ENCODE results near the gene NHERF2. TPM values are rescaled to one million over a fixed set of nuclear protein-coding genes. Genes with fewer than 3 reads are reported as not detected.

The NHERF2 gene
- total and polyA plus RNA-seq, 2 donors, result 25.9 to 111 TPM

- H3K4me1 ChIP-seq (ENCODE audit: insufficient read depth), result no peaks in the 10 kb centered on the region
- 92% methylated on average over 29 of the region's 29 CpGs for WGBS
- no peak overlapping the region for H3K27ac ChIP-seq (ENCODE audit: low read depth)
- peaks cover 2% of the 10 kb centered on the region for H3K36me3 ChIP-seq (ENCODE audit: insufficient read depth)
- H3K4me3 ChIP-seq (ENCODE audit: low read depth, low read length), result no peak overlapping the region
- DNase-seq (ENCODE audit: extremely low spot score), result no peak
These were observed 44.1 kb downstream of the NHERF2 start for GRCh38 chr16:2070576-2071453.

GRCh38 chr16:2071454-2072202, 44.9 kb downstream of the NHERF2 start:
- 77% methylated on average over 34 of the region's 34 CpGs for WGBS
- no peaks in the 10 kb centered on the region for H3K4me1 ChIP-seq (ENCODE audit: insufficient read depth)
- H3K27ac ChIP-seq (ENCODE audit: low read depth), result no peak overlapping the region
- no peak overlapping the region for H3K4me3 ChIP-seq (ENCODE audit: low read depth, low read length)
- H3K36me3 ChIP-seq (ENCODE audit: insufficient read depth), result peaks cover 2% of the 10 kb centered on the region
- no peak for DNase-seq (ENCODE audit: extremely low spot score)

DNA sequence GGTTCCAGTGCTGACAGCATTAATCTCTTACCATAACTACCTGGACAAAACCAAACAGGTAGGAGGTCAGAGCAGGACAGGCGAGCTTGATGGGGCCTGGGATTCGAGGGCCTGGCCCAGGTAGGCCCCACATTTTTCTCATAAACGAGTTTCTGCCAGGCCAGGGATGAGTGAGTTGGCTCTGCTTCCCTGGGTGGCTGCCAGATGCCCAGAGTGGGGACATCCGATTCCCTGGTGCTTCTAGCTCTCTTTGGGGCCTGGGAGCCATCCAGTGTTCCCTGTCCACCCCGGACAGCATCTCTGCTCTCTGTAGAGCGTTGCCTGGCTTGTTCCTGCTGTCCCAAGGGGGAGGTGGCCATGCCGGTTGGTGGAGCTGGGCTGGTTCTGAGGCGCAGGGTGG, 46.2 kb downstream of the NHERF2 start:
- H3K27ac ChIP-seq (ENCODE audit: low read depth), result no peak overlapping the region
- no peak overlapping the region for H3K4me3 ChIP-seq (ENCODE audit: low read depth, low read length)
- DNase-seq (ENCODE audit: extremely low spot score), result no peak
- WGBS, result 87% methylated on average over 8 of the region's 8 CpGs
- no peaks in the 10 kb centered on the region for H3K4me1 ChIP-seq (ENCODE audit: insufficient read depth)
- H3K36me3 ChIP-seq (ENCODE audit: insufficient read depth), result peaks cover 2% of the 10 kb centered on the region

- no peak overlapping the region for H3K4me3 ChIP-seq (ENCODE audit: low read depth, low read length)
- DNase-seq (ENCODE audit: extremely low spot score), result no peak
- 94% methylated on average over 20 of the region's 20 CpGs for WGBS
- H3K36me3 ChIP-seq (ENCODE audit: insufficient read depth), result peaks cover 2% of the 10 kb centered on the region
- no peak overlapping the region for H3K27ac ChIP-seq (ENCODE audit: low read depth)
- no peaks in the 10 kb centered on the region for H3K4me1 ChIP-seq (ENCODE audit: insufficient read depth)
These were observed 47.4 kb downstream of the NHERF2 start for GRCh38 chr16:2074071-2074470.

GRCh38 chr16:2075631-2076030, 48.9 kb downstream of the NHERF2 start:
- H3K36me3 ChIP-seq (ENCODE audit: insufficient read depth), result peaks cover 4% of the 10 kb centered on the region
- 94% methylated on average over 24 of the region's 24 CpGs for WGBS
- DNase-seq (ENCODE audit: extremely low spot score), result no peak
- no peak overlapping the region for H3K27ac ChIP-seq (ENCODE audit: low read depth)
- H3K4me3 ChIP-seq (ENCODE audit: low read depth, low read length), result no peak overlapping the region
- H3K4me1 ChIP-seq (ENCODE audit: insufficient read depth), result no peaks in the 10 kb centered on the region

DNA sequence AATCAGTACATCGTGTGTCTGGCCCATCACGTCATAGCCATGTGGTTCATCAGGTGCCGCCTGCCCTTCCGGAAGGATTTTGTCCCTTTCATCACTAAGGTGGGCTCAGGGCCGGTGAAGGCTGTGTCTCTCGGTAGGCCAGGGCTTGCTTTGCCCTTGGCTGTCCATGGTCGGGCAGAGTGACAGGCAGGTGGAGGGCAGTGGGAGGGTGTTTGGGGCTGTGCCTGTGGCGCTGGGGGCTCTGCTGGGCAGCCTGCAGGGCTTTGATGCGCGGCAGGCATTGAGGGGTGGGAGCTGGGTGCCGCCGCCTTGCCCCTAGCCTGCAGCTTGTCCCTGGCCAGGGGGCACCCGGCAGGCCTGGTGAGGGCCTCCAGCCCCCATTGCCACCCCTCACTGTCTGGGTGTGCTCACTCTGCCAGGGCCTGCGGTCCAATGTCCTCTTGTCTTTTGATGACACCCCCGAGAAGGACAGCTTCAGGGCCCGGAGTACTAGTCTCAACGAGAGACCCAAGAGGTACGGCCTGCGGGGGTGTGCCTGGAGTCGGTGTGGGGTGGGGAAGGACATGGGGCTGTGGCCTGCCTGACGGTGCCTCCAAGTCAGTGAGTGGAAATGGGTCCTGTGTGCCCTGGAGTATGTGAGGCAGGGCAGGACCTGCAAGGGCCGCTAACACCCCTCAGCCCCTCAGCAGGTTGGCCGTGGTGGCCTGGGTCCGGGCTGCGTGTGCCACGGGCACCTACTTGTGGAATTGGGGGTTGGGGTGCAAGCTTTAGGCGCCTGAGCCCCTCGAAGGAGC, 49.6 kb downstream of the NHERF2 start:
- peaks cover 4% of the 10 kb centered on the region for H3K36me3 ChIP-seq (ENCODE audit: insufficient read depth)
- no peak overlapping the region for H3K4me3 ChIP-seq (ENCODE audit: low read depth, low read length)
- 94% methylated on average over 28 of the region's 28 CpGs for WGBS
- no peak overlapping the region for H3K27ac ChIP-seq (ENCODE audit: low read depth)
- H3K4me1 ChIP-seq (ENCODE audit: insufficient read depth), result no peaks in the 10 kb centered on the region
- DNase-seq (ENCODE audit: extremely low spot score), result no peak

DNA sequence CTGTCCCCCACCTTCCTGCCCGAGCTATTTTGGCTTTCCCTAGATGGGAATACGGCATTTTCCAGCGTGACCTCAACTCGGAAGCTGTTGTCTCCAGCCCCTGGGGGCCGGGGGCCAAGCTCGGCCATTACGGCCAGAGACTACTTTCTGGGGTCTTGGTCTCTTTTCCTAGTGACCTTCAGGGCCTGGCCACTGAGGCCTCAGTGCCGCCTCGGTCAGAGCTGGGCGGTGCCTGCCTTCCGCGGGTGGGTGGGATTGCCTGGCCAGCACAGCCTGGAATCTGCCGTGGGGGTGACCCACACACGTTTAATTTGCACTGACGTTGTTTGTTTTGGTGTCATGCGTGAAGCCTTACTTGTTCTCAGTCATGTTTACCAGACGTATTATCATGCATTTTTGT, 50.3 kb downstream of the NHERF2 start:
- Histone ChIP-seq H3K4me3 (ENCODE audit: low read depth, low read length) (no peak overlapping the region), H3K36me3 (ENCODE audit: insufficient read depth) (peaks cover 4% of the 10 kb centered on the region)
- WGBS, result 89% methylated on average over 17 of the region's 17 CpGs

GRCh38 chr16:2077696-2078095, 51.0 kb downstream of the NHERF2 start:
- Histone ChIP-seq H3K27ac (ENCODE audit: low read depth) (no peak overlapping the region), H3K4me1 (ENCODE audit: insufficient read depth) (no peaks in the 10 kb centered on the region), H3K4me3 (ENCODE audit: low read depth, low read length) (no peak overlapping the region), H3K36me3 (ENCODE audit: insufficient read depth) (peaks cover 4% of the 10 kb centered on the region)
- no peak for DNase-seq (ENCODE audit: extremely low spot score)
- 93% methylated on average over 21 of the region's 21 CpGs for WGBS

More for the DNA sequence above, 50.3 kb downstream of the NHERF2 start:
- no peak for DNase-seq (ENCODE audit: extremely low spot score)
- Histone ChIP-seq H3K27ac (ENCODE audit: low read depth) (no peak overlapping the region), H3K4me1 (ENCODE audit: insufficient read depth) (no peaks in the 10 kb centered on the region)

GRCh38 chr16:2078096-2078495, 51.4 kb downstream of the NHERF2 start:
- Histone ChIP-seq H3K4me1 (ENCODE audit: insufficient read depth) (no peaks in the 10 kb centered on the region), H3K36me3 (ENCODE audit: insufficient read depth) (peaks cover 3% of the 10 kb centered on the region), H3K27ac (ENCODE audit: low read depth) (no peak overlapping the region), H3K4me3 (ENCODE audit: low read depth, low read length) (no peak overlapping the region)
- DNase-seq (ENCODE audit: extremely low spot score), result no peak
- WGBS, result 96% methylated on average over 7 of the region's 7 CpGs

DNA sequence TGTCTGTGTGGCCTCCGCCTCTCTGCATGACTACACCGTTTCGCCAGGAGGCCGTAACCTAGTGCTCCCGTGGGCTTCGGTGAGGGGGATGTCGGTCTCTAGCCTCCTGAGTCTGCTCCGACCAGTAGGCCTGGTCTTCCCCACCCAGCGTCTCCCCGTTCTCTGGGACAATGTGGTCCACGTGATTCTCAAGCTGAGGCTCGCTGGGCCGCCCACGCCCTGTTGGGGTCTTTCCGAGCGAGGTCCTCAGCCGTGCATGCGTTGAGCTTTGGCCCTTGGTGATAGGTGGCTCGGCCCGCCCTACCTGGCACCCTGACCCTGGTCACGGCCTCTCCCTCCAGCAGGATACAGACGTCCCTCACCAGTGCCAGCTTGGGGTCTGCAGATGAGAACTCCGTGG, 52.0 kb downstream of the NHERF2 start:
- Histone ChIP-seq H3K36me3 (ENCODE audit: insufficient read depth) (peaks cover 2% of the 10 kb centered on the region), H3K4me3 (ENCODE audit: low read depth, low read length) (no peak overlapping the region), H3K4me1 (ENCODE audit: insufficient read depth) (no peaks in the 10 kb centered on the region), H3K27ac (ENCODE audit: low read depth) (no peak overlapping the region)
- 93% methylated on average over 23 of the region's 23 CpGs for WGBS
- DNase-seq (ENCODE audit: extremely low spot score), result no peak

DNA sequence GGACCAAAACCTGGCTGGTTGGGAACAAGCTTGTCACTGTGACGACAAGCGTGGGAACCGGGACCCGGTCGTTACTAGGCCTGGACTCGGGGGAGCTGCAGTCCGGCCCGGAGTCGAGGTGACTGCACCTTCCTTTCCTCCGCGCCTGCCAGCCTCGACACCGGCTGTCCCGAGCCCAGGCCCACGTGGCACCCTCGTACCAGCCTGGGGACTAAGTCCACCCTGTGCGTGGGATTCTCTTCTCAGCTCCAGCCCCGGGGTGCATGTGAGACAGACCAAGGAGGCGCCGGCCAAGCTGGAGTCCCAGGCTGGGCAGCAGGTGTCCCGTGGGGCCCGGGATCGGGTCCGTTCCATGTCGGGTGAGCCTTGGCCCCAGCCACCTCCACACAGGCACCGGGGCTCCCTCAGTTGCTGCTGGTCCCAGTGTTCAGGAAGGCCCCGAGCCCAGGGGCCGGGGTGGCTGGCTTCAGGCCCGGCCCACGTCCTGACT, 52.7 kb downstream of the NHERF2 start:
- peaks cover 2% of the 10 kb centered on the region for H3K36me3 ChIP-seq (ENCODE audit: insufficient read depth)
- H3K4me3 ChIP-seq (ENCODE audit: low read depth, low read length), result no peak overlapping the region
- H3K4me1 ChIP-seq (ENCODE audit: insufficient read depth), result no peaks in the 10 kb centered on the region
- DNase-seq (ENCODE audit: extremely low spot score), result no peak
- no peak overlapping the region for H3K27ac ChIP-seq (ENCODE audit: low read depth)
- WGBS, result 95% methylated on average over 30 of the region's 30 CpGs

GRCh38 chr16:2079991-2080390, 53.3 kb downstream of the NHERF2 start:
- H3K4me3 ChIP-seq (ENCODE audit: low read depth, low read length), result no peak overlapping the region
- DNase-seq (ENCODE audit: extremely low spot score), result no peak
- H3K36me3 ChIP-seq (ENCODE audit: insufficient read depth), result peaks cover 2% of the 10 kb centered on the region
- 95% methylated on average over 16 of the region's 16 CpGs for WGBS
- no peak overlapping the region for H3K27ac ChIP-seq (ENCODE audit: low read depth)
- H3K4me1 ChIP-seq (ENCODE audit: insufficient read depth), result no peaks in the 10 kb centered on the region
